ENCODE measurements around the gene CBFA2T2. TPM values are rescaled to one million over a fixed set of nuclear protein-coding genes. Genes with fewer than 3 reads are reported as not detected.
A peak's percentile ranks its signal among the peaks of the same experiment; 100 is the strongest.
"Not testable (repeated sequence)": the region's sequence is repeated elsewhere in the genome, so short reads cannot be mapped to it uniquely, and the experiment has no call there.

CBFA2T2 gene
- total RNA-seq, 1 experiment from 2014 or later, result 6.7 TPM

DNA sequence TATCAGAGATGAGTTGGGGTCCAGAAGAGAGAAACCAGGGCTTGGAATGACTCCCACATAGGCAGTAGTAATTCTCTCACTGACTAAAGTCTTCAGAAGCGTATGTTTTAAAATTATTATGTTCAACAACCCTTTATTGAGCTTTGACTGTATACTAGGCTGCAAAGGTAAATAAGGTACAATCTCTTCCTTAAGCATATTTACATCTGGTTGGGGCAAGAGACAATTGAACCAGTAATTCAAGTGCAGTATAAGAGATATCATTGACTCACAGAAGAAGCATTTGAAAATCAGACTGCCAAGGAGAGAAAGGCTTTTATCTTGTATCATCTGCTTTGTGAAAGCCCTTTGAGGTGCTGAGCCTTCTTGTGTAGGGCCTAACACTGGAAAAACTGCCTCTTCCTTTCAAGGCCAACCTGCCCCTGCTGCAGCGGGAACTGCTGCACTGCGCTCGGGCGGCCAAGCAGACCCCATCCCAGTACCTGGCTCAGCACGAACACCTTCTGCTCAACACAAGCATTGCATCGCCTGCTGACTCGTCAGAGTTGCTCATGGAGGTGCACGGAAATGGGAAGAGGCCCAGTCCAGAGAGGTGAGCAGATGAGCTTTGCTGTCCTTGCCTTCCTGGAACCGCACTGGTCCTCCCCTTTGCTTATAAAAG is 132.9 kb downstream of the CBFA2T2 start:
- no peak for DNase-seq (ENCODE audit: low spot score)

DNA sequence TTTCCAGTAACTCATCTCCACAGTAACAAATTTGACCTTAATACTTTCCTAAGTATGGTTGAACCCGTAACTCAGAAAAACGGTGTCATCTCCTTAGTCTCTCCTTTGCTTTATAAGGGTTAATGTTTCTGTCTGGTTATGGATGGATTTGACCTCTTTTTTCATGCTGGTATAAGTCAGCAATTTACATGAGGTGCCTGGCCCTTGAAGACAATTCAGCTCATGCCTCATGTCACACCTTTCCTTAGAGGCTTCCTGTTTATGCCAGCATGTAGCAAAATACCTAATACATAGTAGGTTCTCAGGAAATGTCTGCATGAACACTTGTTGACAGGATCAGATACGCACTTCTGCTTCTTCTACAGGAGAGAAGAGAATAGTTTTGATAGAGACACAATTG is 134.5 kb downstream of the CBFA2T2 start:
- no peak for DNase-seq (ENCODE audit: low spot score)

DNA sequence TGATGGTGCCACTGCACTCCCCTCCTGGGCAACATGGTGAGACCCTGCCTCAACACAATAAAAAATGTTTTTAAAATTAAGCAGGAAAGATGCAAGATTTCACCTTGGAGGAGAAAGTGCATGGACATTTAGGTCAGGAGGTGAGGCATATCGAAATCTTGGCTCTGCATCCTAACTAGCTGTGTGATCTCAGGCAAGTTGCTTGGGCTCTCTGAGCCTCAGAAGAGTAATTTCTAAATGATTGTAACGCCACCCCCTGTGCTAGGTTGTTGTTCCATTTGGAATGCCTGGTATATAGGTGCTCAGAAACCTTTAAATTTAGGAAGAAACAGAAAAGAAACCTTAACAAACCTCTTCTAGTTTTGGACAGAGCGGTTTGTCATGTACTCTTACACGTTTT is 136.3 kb downstream of the CBFA2T2 start:
- DNase-seq (ENCODE audit: low spot score), result no peak

DNA sequence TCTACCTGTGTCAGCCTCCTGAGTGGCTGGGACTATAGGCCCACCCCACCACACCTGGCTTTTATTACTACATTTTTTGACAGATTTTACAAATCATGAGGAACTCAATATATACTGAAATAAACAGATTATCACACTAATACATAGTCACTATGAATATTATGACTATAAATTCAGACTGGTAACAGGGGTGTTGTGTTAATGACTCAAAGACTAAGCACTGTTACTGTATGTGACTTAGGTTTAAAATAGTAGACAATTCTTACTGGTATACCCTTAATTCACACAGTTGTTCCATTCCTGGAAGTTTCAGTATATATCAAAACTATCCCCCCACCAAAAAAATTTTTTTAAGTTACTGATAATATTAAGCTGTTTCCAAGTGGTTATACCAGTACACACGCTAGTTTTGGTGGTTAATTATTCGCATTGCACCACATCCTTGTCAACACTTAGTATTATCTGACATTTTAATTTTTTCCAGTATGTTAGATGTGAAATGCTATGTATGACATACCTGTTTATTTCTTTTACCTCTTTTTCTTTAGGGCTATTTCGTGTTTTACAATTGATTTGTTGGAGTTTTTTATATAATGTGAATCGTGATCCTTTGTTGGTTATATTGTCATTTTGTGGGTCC is 137.8 kb downstream of the CBFA2T2 start:
- DNase-seq (ENCODE audit: low spot score), result no peak

DNA sequence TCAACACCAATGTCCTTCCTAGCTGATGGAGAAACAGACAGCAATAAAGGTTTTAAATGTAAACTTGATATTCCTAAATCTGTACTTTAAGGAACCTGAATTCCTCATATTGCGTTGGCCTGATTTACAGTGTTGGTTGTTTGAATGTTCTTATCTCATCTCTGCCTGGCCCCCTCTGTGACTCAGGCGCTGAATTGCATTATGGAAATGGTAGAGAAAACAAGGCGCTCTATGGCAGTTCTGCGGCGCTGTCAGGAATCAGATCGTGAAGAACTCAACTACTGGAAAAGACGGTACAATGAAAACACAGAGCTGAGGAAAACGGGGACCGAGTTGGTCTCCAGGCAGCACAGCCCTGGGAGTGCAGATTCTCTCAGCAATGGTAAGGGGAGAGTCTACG is 139.6 kb downstream of the CBFA2T2 start:
- no peak for DNase-seq (ENCODE audit: low spot score)

DNA sequence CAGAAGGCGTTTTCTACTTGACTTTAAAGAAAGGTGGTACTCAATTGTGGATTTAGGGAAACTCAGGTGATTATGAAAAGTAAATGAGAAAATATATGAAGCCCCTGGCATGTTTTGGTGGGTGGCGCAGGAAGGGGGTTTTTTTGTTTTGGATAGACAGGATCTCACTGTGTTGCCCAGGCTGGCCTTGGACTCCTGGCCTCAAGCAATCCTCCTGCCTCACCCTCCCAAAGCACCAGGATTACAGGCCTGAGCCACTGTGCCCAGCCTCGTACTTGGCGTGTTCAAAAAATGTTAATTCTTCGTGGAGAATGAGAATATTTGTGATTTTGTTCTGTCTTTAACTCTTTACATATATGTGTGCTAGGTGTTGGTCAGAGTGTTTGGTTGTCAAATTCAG is 140.1 kb downstream of the CBFA2T2 start:
- DNase-seq (ENCODE audit: low spot score), result no peak

DNA sequence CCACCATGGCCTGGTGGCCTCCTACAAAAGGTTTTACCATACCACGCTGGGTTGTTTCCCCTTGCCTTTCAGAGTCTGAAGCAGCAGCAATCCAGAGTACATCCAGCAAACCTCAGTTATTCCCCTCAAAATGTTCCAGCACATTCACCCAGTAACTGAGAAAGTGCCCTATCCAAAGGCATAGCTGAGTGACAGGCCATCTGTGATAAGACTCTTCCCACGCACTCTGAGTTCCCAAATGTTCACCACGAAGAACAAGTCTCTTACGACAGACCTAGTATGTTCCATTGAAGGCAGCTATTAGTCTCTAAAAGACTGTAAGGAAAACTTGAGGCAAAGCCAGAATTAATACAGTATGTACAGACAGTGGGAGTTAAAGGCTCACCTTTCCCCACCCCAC is 140.6 kb downstream of the CBFA2T2 start:
- no peak for DNase-seq (ENCODE audit: low spot score)

DNA sequence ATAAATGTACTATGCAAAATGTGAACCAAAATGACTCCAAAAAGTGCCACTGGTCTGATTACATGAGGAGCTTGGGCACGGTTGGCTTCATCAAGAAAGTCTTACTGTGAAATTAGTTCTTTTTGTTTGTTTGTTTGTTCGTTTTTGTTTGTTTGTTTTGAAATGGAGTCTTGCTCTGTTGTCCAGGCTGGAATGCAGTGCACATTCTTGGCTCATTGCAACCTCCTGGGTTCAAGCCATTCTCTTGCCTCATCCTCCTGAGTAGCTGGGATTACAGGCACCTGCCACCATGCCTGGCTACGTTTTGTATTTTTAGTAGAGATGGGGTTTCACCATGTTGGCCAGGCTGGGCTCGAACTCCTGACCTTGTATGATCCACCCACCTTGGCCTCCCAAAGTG is 142.0 kb downstream of the CBFA2T2 start:
- not testable (repeated sequence) for DNase-seq (ENCODE audit: low spot score)

DNA sequence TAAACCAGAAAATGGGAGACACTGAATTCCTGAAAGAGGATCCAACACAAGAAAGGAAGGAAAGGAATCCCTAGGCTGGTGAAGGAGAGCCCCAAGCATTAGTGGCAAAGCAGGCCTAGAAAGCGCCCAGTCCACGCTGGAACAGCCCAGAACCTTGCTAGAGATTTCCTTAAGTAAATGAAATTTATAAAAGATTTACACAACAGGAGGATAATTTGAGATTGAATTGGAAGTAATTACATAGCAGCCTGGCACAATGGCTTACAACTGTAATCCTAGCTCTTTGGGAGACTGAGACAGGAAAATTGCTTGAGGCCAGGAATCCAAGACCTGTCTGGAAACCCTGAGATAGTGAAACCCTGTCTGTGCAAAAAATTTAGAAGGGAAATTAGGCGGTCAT is 145.4 kb downstream of the CBFA2T2 start:
- DNase-seq (ENCODE audit: low spot score), result no peak

DNA sequence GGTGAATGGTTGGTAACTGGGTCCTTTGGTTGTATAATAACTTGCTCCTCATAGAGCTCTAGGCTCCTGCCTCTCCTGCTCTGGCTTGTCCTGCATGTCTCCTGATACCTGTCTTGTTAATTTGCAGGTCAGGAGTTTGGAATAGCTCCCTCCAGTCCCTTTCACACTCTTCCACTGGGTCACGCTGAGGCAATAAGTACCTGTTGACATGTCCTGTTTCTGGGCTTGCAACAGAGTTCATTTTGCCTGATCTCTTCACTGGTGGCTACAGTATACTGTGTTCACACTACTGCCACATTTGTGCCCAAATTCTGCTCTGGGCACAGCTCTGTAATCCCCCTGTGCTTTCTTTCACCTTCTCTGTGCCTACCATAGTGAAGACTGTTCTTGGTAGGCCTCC is 146.9 kb downstream of the CBFA2T2 start:
- no peak for DNase-seq (ENCODE audit: low spot score)

DNA sequence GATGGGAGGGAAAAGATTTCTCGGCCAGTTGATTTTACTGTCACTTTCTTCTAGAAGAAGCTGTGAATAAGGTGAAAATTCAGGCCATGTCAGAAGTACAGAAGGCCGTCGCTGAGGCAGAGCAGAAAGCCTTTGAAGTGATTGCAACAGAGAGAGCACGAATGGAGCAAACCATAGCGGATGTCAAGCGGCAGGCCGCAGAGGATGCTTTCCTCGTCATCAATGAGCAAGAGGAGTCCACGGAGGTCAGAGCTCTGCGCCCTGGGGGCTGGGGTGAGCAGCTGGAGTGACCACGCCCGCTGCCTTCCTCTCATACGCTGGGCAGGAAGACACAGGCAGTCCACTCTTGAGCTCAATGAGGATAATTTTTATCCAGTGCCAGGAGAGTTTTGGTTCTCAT is 150.4 kb downstream of the CBFA2T2 start:
- no peak for DNase-seq (ENCODE audit: low spot score)

DNA sequence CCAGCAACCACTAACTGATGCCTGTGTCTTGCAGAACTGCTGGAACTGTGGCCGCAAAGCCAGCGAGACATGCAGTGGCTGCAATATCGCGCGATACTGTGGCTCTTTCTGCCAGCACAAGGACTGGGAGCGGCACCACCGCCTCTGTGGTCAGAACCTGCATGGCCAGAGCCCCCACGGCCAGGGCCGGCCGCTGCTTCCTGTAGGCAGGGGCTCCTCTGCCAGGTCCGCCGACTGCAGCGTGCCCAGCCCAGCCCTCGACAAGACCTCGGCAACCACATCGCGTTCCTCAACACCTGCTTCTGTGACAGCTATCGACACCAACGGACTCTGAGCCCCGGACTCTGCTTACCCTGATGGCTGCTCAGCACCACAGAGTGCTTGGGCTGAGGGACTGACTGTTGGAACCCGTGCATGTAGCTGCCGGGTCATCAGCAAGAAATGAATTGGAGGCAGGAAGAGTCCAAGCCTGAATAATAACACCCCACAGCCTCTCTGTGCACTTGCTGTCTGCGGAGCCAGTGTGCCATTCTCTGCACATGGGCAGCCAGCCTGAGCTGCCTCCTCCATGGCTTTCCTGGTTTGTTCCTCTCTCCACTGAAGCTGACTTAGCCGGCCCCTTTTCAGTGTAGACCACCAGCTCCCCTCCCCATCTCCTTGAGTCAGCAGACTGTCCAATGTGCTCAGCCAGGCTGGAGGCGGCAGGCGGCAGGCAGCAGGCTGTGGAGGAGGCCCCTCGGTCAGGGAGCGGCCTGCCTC is 154.6 kb downstream of the CBFA2T2 start:
- DNase-seq (ENCODE audit: low spot score), result no peak

DNA sequence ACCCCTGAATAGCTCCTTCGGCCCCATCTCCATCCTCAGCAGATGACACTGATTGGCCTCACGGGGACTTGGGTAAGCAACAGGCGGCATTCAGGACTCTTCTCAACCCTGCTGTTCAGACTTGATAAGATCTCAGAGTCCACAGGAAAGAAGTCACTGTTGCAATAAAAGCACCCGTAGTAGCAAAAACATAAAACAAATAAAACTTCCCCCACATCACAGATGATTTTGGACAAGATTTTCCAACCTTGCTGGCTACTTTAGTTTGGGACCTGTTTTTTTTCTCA is 155.1 kb downstream of the CBFA2T2 start:
- no peak for DNase-seq (ENCODE audit: low spot score)

DNA sequence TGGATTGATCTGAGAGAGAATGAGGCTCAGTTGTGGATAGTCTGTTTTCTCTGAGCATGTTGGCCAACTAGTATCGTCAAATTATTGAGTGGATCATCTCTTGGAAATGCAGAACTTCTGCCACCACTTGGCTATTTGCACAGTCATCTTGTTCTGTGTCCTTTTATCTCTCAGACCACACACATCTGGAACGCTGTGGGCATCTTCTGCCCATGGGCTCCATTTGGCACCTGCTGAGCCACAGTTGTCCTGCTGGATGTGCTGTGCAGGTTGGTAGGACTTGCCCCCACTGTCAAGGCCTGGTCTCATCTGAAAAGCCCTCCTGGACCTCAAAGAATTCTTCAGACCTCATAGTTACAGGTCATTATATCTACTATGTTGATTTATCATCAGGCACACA is 155.5 kb downstream of the CBFA2T2 start:
- no peak for DNase-seq (ENCODE audit: low spot score)

DNA sequence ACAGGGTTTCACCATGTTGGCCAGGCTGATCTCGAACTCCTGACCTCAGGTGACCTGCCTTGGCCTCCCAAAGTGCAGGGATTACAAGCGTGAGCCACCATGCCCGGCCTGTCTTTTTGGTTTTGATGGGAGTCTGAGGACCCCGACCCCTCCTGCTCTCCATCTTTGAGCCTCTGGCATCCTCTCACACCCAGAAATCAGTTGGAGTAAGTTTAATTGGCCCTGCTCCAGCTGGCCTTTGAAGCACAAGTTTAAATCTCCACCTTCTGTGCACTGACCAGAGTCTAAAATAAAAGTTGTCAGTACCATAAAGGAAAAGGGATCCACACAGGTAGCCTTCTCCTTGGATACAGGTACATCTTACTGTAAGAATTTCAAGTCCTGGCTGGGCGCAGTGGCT is 156.3 kb downstream of the CBFA2T2 start:
- no peak for DNase-seq (ENCODE audit: low spot score)

DNA sequence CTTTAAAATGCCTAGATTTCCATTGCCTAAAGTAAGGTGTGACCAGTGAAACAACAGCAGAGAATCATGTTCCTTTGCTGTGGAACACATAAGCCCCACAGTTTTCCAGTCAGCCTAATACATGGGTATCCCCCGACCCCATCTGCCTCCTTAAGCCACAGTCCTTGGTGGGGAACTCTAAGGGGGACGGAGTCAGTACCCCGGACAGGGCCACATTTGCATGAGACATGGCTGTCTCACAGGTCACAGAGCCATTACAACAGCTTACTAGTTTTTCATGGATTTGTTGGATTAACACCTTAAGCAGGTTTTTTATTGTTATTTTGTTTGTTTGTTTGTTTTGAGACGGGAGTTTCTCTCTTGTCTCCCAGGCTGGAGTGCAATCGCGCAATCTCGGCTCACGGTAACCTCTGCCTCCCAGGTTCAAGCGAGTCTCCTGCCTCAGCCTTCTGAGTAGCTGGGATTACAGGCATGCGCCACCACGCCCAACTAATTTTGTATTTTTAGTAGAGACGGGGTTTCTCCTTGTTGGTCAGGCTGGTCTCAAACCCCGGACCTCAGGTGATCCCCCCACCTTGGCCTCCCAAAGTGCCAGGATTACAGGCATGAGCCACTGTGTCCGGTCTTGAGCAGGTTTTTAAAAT is 157.2 kb downstream of the CBFA2T2 start:
- DNase-seq (ENCODE audit: low spot score), result not testable (repeated sequence)

DNA sequence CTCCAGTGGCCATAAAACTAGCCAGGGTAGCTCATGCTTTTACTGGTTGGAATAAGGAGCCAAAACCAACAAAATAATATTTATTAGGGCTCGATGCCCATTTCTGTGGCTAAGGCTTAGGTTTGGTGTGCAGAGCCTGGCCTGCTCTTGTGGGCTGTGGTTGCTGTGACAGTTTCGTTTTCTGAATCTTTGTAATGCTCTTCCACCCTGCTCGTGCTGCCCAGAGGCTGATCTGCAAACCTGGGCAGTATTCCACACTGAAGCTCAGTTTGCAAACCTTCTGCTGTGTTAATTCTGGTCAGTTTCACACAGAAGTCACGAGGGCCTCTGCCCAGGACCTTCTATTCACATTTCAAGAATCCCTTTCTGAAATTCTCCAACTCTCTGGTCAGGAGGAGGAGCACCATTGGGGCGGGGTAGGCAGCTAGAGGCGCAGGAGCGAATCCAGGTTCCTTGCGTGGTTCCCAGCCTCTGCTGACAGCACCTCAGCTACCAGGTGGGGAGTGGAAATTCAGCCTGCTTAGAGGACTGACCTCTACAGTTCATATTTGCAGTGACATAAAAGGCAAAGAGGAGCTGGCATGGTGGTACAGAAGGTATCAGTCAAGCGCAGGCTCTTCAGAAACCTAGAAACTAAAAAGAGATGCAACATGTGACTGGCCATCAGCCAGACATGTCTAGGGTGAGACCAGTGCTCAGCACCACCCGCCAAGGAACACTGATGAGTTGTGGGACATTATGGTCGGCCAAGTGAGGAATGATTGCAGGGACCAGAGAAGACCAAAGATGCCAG is 157.9 kb downstream of the CBFA2T2 start:
- peak; percentile 38 for DNase-seq (ENCODE audit: low spot score)

DNA sequence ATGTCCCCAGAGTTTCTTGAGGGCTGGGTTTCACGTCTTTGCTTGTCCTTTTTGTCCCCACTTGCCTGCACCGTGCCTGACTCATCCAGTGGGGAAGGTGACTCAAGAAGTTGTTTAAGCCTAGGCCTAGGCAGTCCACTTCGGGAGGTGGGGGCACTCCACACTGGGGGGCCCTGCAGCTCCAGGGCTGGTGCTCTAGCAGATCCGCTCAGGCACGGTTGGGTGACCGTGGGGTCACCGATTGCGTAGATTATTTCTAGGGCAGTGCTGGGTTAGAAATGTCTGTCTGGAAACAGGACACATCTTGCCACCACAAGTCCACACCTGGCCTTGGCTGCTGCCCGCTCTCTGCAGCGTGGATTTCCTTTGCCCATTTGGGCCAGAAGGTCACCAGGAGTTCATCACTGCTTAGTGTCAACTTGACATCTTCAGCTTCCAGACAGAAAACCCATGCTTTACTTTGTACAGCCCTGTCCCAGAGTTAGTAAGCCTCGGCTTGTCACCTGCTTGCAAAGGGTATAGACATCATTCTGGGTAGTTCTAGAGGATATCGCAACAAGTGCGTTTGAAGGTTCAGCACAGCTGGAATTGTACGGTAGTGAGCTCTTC is 158.6 kb downstream of the CBFA2T2 start:
- no peak for DNase-seq (ENCODE audit: low spot score)

DNA sequence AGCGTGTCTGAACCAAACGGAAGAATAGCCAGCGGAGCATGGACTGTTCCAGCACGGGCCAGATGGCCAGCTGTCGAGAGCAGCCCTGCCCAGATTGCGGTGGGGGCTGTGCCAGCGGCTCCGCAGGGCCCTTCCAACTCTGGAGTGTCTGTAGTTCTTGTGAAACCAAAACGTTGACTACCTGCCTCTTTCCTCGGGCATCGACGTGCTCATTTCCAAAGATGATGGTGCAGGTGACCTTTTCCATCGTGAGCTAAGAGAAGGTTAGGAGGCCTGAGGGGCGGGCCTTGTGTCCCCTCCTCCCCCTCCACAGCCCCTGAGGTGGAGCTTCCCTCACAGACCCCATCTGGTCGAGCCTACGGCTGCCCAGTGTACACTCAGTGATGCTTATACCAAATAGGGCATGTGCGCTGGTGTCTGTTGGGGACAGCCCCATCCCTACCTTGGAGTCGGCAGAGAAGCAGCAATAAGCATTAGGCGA is 159.3 kb downstream of the CBFA2T2 start:
- DNase-seq (ENCODE audit: low spot score), result no peak

DNA sequence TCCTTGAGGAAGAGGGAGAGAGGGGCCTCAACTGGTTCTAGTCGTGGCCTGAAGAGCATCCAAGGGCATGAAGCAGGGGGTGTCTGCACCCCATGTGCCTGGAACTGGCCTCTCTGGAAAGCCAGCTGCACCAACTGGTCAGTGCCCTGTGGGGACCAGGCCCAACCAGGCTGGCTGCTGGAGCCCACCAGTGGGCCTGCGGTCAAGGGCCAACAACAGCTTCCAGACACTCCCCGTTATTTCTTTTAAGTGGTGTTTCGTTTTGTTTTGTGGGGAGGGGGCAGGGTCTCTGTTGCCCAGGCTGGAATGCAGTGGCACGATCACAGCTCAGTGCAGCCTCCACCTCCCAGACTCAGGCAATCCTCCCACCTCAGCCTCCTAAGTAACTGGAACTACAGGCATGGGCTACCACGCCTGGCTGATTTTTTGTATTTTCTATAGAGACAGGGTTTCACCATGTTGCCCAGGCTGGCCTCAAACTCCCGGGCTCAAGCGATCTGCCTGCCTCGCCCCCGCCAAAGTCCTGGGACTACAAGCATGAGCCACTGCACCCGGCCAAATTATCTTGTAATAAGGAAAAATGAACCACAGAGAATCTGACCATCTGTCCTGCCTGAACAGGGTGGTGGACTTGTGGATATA is 160.3 kb downstream of the CBFA2T2 start:
- no peak for DNase-seq (ENCODE audit: low spot score)

All from A172 (cell line).